ENCODE data around the gene EIF5AL1. TPM values are rescaled to one million over a fixed set of nuclear protein-coding genes. Genes with fewer than 3 reads are reported as not detected.
"Not testable (repeated sequence)": the region's sequence is repeated elsewhere in the genome, so short reads cannot be mapped to it uniquely, and the experiment has no call there.

EIF5AL1 gene
- total RNA-seq, 2 donors from 2014 or later, result 0.14 TPM; not detected in 1

GRCh38 chr10:79505829-79506228 is 6.5 kb upstream of the EIF5AL1 start:
- ATAC-seq (ENCODE audit: insufficient number of reproducible peaks, low FRiP score, low read depth) (no peak), DNase-seq (ENCODE audit: low spot score) (no peak)
- Histone ChIP-seq H3K36me3 (no peaks in the 10 kb centered on the region), H3K27me3 (replicated peaks; ENCODE audit: insufficient read depth) (no peaks in the 10 kb centered on the region), H3K4me3 (no peak overlapping the region), H3K4me1 (ENCODE audit: control insufficient read depth in 1 of 2, low read depth in 2 of 2) (no peaks in the 10 kb centered on the region), H3K27ac (no peak overlapping the region), H3K9me3 (no peaks in the 10 kb centered on the region)
- no peak for TF ChIP-seq CTCF (IDR thresholded peaks at IDR 0.05)

- Histone ChIP-seq H3K4me3 (no peak overlapping the region), H3K27me3 (replicated peaks; ENCODE audit: insufficient read depth) (no peaks in the 10 kb centered on the region), H3K27ac (no peak overlapping the region), H3K36me3 (no peaks in the 10 kb centered on the region), H3K4me1 (ENCODE audit: control insufficient read depth in 1 of 2, low read depth in 2 of 2) (no peaks in the 10 kb centered on the region), H3K9me3 (no peaks in the 10 kb centered on the region)
- no peak for TF ChIP-seq CTCF (IDR thresholded peaks at IDR 0.05)
- no peak for DNase-seq (ENCODE audit: low spot score)
- no peak for ATAC-seq (ENCODE audit: insufficient number of reproducible peaks, low FRiP score, low read depth)
These were observed 4.7 kb upstream of the EIF5AL1 start for GRCh38 chr10:79507440-79508167.

- H3K27me3 ChIP-seq (replicated peaks; ENCODE audit: insufficient read depth); H3K27ac ChIP-seq; H3K4me1 ChIP-seq (ENCODE audit: control insufficient read depth in 1 of 2, low read depth in 2 of 2); DNase-seq (ENCODE audit: low spot score); H3K36me3 ChIP-seq; H3K9me3 ChIP-seq; ATAC-seq (ENCODE audit: insufficient number of reproducible peaks, low FRiP score, low read depth); H3K4me3 ChIP-seq: not testable (repeated sequence)
These were observed 4.1 kb upstream of the EIF5AL1 start for GRCh38 chr10:79508245-79508644.

- not testable (repeated sequence) for H3K27ac ChIP-seq; DNase-seq (ENCODE audit: low spot score); H3K4me3 ChIP-seq; H3K4me1 ChIP-seq (ENCODE audit: control insufficient read depth in 1 of 2, low read depth in 2 of 2); H3K9me3 ChIP-seq; H3K36me3 ChIP-seq; ATAC-seq (ENCODE audit: insufficient number of reproducible peaks, low FRiP score, low read depth); H3K27me3 ChIP-seq (replicated peaks; ENCODE audit: insufficient read depth)
These were observed 2.9 kb upstream of the EIF5AL1 start for GRCh38 chr10:79509306-79509933.

GRCh38 chr10:79509934-79510508 is 2.3 kb upstream of the EIF5AL1 start:
- not testable (repeated sequence) for DNase-seq (ENCODE audit: low spot score); ATAC-seq (ENCODE audit: insufficient number of reproducible peaks, low FRiP score, low read depth); H3K9me3 ChIP-seq

GRCh38 chr10:79516532-79517205 is 4.3 kb downstream of the EIF5AL1 start:
- not testable (repeated sequence) for H3K9me3 ChIP-seq; H3K27ac ChIP-seq; H3K36me3 ChIP-seq; ATAC-seq (ENCODE audit: insufficient number of reproducible peaks, low FRiP score, low read depth); H3K4me3 ChIP-seq; DNase-seq (ENCODE audit: low spot score); H3K27me3 ChIP-seq (replicated peaks; ENCODE audit: insufficient read depth); H3K4me1 ChIP-seq (ENCODE audit: control insufficient read depth in 1 of 2, low read depth in 2 of 2)

More at GRCh38 chr10:79509934-79510508, 2.3 kb upstream of the EIF5AL1 start:
- not testable (repeated sequence) for H3K4me3 ChIP-seq; H3K36me3 ChIP-seq; H3K4me1 ChIP-seq (ENCODE audit: control insufficient read depth in 1 of 2, low read depth in 2 of 2); H3K27me3 ChIP-seq (replicated peaks; ENCODE audit: insufficient read depth); H3K27ac ChIP-seq

GRCh38 chr10:79517567-79517966 is 5.2 kb downstream of the EIF5AL1 start:
- not testable (repeated sequence) for DNase-seq (ENCODE audit: low spot score); H3K4me3 ChIP-seq; H3K36me3 ChIP-seq; H3K27ac ChIP-seq; H3K4me1 ChIP-seq (ENCODE audit: control insufficient read depth in 1 of 2, low read depth in 2 of 2); H3K9me3 ChIP-seq; H3K27me3 ChIP-seq (replicated peaks; ENCODE audit: insufficient read depth); ATAC-seq (ENCODE audit: insufficient number of reproducible peaks, low FRiP score, low read depth)

GRCh38 chr10:79521751-79522150 is 9.4 kb downstream of the EIF5AL1 start:
- DNase-seq (ENCODE audit: low spot score); H3K4me3 ChIP-seq; ATAC-seq (ENCODE audit: insufficient number of reproducible peaks, low FRiP score, low read depth); H3K36me3 ChIP-seq; H3K9me3 ChIP-seq; H3K4me1 ChIP-seq (ENCODE audit: control insufficient read depth in 1 of 2, low read depth in 2 of 2); H3K27ac ChIP-seq; H3K27me3 ChIP-seq (replicated peaks; ENCODE audit: insufficient read depth): not testable (repeated sequence)

GRCh38 chr10:79522464-79522863 is 10.1 kb downstream of the EIF5AL1 start:
- H3K27ac ChIP-seq; H3K4me1 ChIP-seq (ENCODE audit: control insufficient read depth in 1 of 2, low read depth in 2 of 2); H3K36me3 ChIP-seq; H3K4me3 ChIP-seq; H3K27me3 ChIP-seq (replicated peaks; ENCODE audit: insufficient read depth); DNase-seq (ENCODE audit: low spot score); H3K9me3 ChIP-seq; ATAC-seq (ENCODE audit: insufficient number of reproducible peaks, low FRiP score, low read depth): not testable (repeated sequence)

- not testable (repeated sequence) for H3K4me1 ChIP-seq (ENCODE audit: control insufficient read depth in 1 of 2, low read depth in 2 of 2); H3K36me3 ChIP-seq; ATAC-seq (ENCODE audit: insufficient number of reproducible peaks, low FRiP score, low read depth); DNase-seq (ENCODE audit: low spot score); H3K27ac ChIP-seq; H3K4me3 ChIP-seq; H3K9me3 ChIP-seq; H3K27me3 ChIP-seq (replicated peaks; ENCODE audit: insufficient read depth)
These were observed 11.0 kb downstream of the EIF5AL1 start for GRCh38 chr10:79523157-79523853.
